ENCODE results near the gene SMC2.

SMC2 gene

GRCh38 chr9:104093647-104094533 is at the start of gene SMC2:
SMC2 (plus strand) TSS chr9:104094309; CDS start chr9:104095385, 1,076 bp downstream.
- DNase-seq (ENCODE audit: low spot score): peak; percentile 89

- DNase-seq (ENCODE audit: low spot score): no peak
These were observed 25.6 kb upstream of the SMC2 start for GRCh38 chr9:104068546-104068945.

- DNase-seq (ENCODE audit: low spot score): no peak
These were observed 24.8 kb upstream of the SMC2 start for GRCh38 chr9:104069288-104069687.

- DNase-seq (ENCODE audit: low spot score): no peak
These were observed 22.5 kb upstream of the SMC2 start for GRCh38 chr9:104071589-104071988.

GRCh38 chr9:104073098-104073769 is 20.9 kb upstream of the SMC2 start:
- no peak for DNase-seq (ENCODE audit: low spot score)

GRCh38 chr9:104073770-104074133 is 20.4 kb upstream of the SMC2 start:
- DNase-seq (ENCODE audit: low spot score): no peak

GRCh38 chr9:104074876-104075275 is 19.2 kb upstream of the SMC2 start:
- DNase-seq (ENCODE audit: low spot score): peak; percentile 17

- no peak for DNase-seq (ENCODE audit: low spot score)
These were observed 18.0 kb upstream of the SMC2 start for GRCh38 chr9:104075801-104076753.

GRCh38 chr9:104078596-104078995 is 15.5 kb upstream of the SMC2 start:
- no peak for DNase-seq (ENCODE audit: low spot score)

- no peak for DNase-seq (ENCODE audit: low spot score)
These were observed 13.1 kb upstream of the SMC2 start for GRCh38 chr9:104080983-104081382.

- no peak for DNase-seq (ENCODE audit: low spot score)
These were observed 11.9 kb upstream of the SMC2 start for GRCh38 chr9:104082168-104082567.

GRCh38 chr9:104085525-104085924 is 8.6 kb upstream of the SMC2 start:
- DNase-seq (ENCODE audit: low spot score): no peak

GRCh38 chr9:104087894-104088293 is 6.2 kb upstream of the SMC2 start:
- no peak for DNase-seq (ENCODE audit: low spot score)

- no peak for DNase-seq (ENCODE audit: low spot score)
These were observed 5.7 kb upstream of the SMC2 start for GRCh38 chr9:104088416-104088815.

GRCh38 chr9:104090578-104090977 is 3.5 kb upstream of the SMC2 start:
- no peak for DNase-seq (ENCODE audit: low spot score)

- DNase-seq (ENCODE audit: low spot score): no peak
These were observed 3.0 kb upstream of the SMC2 start for GRCh38 chr9:104091116-104091515.

- peak; percentile 56 for DNase-seq (ENCODE audit: low spot score)
These were observed 2.4 kb upstream of the SMC2 start for GRCh38 chr9:104091708-104092107.

GRCh38 chr9:104092192-104092591 is 1.9 kb upstream of the SMC2 start:
- DNase-seq (ENCODE audit: low spot score): no peak

- DNase-seq (ENCODE audit: low spot score): no peak
These were observed 1.1 kb upstream of the SMC2 start for GRCh38 chr9:104092875-104093600.

- DNase-seq (ENCODE audit: low spot score): no peak
These were observed 466 bp downstream of the SMC2 start for GRCh38 chr9:104094534-104095015.

- DNase-seq (ENCODE audit: low spot score): no peak
These were observed 5.5 kb downstream of the SMC2 start for GRCh38 chr9:104099630-104100029.

All from hepatic stellate cell (primary cell).